NCI-H2081 treated with DMSO at 0.1 percent for 48 hours (cell line): ENCODE measurements around the gene NR4A2.
"Not testable (repeated sequence)": the region's sequence is repeated elsewhere in the genome, so short reads cannot be mapped to it uniquely, and the experiment has no call there.

Experiments used
- DNase-seq: peaks from one replicate; lab custom pipeline; 2025; lab: John Stamatoyannopoulos, UW

NR4A2 gene

DNA sequence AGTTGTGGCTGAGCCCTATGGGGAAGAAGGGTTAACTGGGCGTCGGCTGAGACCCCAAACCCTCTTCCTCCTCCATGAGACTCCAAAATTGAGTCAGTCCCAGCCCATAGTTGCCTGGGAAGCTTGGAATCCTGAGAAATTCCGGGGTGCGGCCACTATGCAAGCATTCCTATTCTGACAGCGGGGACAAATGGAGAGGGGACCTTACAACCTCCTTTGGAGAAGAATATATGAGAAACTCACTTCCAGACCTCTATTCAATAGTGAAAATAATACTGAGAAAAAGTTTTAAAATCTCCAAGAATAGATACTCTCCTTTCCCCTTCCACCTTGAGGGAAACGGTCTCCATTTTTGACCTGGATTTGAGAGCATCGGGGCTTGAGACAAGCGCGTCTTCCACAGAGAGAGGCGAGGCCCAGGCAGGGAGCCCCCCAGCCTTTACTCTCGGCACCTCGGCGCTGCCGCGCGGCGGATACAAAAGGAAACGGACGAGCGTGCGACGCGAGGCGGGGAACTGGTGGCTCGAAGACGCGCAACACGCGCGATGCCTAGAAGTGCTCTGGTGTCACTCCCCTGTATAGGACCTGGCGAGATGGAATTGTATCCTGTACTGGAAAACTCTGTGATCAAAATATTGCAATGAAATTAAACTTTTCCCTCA is 11.1 kb downstream of the NR4A2 start:
- no peak for DNase-seq

DNA sequence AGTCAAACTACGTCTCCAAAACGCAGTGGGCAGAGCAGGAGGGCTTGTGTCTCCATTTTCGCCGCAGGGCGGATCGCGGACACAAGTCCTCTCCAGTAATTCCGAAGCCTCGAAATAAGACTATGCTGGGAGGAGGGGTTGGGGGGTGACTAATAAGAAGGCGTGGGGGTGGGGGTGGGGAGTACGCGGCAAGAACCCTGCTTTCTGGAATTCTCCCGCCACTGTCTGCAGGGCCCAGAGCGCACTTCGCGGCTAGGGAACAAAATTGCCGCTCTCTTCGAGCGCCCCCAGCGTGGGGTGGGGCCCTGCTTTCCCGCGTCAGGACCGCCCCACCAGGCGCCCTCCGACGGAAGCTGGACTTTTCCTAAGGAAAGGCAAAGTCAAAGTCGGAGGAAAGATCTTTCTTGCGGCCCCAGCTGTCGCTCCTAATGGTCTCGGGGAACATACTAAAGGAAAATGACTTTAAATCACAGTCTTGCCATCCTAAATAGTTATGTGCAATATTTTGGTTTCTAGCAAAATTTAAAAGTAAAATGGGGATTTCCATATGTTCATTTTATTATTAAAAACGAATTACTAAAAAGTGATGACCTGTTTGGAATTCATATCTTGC is 11.9 kb downstream of the NR4A2 start:
- DNase-seq = no peak

DNA sequence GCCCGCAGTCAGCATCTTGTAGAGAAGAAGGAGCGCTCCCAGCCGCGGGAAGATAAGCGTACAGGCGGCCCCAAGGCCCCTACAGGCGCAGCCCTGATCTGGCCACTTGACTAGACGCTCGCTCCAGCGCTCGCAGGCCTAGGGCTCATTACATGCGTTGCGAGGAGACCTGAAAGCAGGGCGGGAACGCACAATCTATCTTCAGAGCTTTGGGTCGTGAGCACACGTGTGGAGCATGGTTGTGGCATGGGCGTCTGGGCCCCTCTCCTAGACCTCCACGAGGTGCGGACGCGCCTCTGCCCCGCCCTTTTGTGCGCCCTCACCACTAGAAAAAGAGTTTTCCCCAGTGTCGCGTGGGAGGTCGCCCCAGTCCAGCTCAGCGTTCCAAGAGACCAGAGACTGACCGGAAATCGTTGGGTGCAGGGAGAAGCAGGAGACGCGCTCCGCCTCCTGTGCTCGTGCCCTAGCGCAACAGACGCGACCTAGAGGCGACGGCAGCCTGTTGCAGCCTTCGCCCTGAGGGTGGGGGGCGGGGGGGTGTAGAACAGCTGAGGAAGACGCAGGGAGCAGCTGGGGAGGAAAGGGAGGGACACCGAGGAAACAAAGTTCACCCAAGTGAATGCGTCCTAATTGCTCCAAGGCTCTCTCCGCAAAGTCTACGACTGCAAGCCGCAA is 12.6 kb downstream of the NR4A2 start:
- no peak for DNase-seq

DNA sequence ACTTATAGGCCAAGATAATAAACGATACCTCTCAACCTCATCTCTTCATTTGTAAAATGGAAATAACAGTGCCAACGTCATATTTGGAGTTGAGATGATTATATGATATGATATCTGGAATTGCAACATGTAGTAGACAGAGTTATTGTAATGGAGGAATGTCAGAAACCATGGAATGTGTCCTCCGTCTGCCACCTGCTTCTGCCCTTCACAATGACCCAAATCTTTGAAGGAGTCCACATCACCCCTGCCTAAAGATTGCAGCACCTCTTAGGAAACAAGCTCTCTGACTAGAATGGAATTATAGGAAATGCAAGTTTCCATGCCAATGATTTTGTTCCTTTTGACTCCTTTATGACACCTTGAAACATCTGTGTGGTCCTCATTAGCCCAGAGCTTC is 14.9 kb downstream of the NR4A2 start:
- DNase-seq = no peak

DNA sequence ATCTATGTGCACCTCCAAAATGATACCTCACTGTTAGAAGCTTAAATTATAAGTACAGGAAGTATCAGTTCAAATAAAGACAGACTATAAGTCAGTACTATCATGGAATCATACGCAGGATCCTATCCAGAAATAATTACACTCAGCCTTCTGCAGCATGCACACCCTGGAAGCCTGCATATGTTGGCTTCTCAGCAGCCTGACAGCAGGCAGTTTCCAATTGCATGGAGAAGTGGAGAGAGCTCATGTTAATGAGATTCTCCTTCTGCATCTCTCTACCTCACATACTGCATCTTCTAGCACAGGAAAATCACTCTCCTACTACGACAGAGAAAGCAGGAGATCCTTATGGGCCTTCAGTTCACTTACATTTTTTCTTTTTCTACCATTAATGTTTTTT is 20.5 kb downstream of the NR4A2 start:
- no peak for DNase-seq

DNA sequence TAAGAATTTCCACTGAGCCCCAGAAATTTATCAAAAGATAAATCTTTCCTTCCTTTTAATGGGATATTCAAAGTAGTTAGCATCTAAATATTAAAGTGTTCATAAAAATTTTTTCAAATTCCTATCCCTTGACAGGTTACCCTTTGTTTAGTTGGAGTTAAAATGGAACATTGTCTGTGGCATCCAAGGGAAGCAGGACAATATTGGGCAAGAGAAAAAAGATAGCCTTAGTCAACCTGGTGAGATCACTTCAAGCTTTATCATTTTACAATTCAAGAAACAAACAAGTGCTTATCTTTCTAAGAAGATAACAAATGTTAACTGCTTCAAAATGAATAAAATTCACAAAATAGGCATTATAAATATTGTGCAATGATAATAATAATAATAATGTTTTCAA is 21.7 kb downstream of the NR4A2 start:
- DNase-seq = no peak

DNA sequence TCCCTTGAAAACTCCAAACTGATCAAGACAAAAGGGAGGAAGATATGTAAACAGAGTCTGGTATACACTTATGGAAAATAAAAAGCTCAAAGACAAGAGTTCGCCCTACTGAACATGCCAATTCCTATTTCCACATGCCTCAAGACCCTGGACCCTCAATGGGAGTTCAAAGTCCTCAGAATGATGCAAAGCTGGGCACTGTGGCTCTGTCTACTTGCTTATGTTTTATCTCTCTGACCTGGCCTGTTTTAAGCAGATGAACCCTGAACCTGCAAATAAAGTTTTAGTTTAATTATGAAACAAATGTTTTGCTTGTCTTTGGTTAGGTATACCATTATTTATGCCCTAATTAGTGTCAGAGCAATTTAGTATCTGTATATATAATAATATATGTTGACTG is 22.6 kb downstream of the NR4A2 start:
- no peak for DNase-seq

DNA sequence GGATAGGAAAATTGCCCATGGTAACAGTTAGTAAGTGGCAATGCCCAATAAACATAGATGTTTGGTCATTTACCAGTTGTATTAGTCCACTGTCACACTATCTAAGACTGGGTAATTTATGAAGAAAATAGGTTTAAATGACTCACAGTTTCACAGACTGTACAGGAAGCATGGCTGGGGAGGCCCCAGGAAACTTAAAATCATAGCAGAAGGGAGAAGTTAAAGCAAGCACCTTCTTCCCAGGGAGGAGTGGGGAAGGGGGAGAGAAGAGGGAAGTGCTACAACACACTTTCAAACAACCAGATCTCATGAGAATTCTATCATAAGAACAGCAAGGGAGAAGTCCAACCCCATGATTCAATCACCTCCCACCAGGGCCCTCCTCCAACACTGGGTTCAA is 23.4 kb downstream of the NR4A2 start:
- DNase-seq = no peak

DNA sequence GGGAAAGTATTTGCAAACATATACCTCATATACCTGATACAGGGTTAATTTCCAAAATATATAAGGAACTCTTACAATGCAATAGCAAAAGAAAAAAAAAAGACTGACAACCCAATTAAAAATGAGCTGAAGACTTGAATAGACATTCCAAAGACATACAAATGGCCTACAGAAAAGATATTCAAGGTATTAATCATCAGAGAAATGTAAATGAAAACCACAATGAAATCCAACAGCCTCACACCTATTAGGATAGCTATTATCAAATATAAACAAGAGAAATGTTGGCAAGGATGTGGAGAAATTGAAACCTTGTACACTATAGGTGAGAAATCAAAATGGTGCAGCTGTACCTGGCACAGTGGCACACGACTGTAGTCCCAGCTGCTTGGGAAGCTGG is 25.7 kb downstream of the NR4A2 start:
- DNase-seq = no peak

DNA sequence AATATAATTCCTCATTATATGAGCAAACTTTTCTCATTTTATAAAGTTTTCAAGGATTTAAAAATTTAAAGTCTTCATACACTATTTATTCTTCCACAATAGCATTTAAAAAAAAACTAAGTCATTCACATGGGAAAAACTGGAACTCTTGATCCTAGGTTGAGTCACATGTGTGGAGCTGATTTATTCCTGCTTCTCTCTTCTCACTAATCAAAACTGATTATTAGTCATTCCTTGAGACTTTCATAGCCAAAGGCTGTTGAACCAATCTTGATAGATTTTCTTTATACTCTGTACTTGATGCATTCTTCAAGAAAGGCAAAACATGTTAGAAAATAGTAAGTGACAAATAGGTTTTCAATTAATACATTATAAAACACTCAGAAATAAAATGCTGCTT is 27.4 kb downstream of the NR4A2 start:
- DNase-seq = no peak

DNA sequence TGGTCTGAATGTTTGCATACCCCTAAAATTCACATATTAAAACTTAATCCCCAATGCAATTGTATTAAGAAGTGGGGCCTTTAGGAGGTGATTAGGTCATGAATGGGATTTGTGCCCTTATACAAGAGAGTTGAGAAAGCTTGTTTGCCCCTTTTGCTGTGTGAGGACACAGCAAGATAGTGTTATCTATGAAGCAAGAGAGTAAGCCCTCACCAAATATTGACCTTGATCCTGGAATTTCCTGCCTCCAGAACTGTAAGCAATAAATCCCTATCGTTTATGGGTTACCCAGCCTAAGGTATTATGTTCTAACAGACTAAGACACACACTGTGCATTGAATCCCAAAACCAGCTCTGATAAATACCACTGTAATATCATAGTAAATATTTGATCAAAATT is 32.2 kb downstream of the NR4A2 start:
- no peak for DNase-seq

DNA sequence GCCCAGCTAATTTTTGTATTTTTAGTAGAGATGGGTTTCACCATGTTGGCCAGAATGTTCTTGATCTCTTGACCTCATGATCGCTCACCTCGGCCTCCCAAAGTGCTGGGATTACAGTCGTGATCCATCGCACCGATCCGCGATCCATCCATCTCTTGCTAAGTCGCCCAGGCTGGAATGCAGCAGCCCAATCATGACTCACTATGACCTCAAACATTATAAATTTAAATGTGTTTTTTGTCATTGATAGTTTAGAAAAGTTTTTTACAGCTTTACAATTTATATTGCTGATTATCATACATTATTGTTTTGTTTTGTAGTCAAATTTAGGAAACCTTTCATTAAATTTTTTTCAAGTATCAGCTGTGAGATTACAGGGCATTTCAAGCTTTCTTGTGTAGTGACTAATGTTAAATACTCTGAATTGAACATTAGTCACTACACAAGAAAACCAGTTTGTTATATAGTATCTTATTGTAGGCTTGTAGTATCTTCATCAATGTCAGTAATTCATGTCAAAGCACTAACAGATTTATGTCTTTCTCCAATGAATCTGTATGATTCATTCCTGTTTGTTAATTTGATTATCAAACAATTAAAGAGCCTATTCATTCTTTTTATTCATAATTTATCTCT is 37.5 kb downstream of the NR4A2 start:
- DNase-seq = no peak

DNA sequence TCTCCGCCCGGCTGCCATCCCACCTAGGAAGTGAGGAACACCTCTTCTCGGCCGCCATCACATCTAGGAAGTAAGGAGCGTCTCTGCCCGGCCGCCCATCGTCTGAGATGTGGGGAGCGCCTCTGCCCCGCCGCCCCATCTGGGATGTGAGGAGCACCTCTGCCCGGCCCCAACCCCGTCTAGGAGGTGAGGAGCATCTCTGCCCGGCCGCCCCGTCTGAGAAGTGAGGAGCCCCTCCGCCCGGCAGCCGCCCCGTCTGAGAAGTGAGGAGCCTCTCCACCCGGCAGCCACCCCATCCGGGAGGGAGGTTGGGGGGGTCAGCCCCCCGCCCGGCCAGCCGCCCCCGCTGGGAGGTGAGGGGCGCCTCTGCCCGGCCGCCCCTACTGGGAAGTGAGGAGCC is 39.1 kb downstream of the NR4A2 start:
- not testable (repeated sequence) for DNase-seq

DNA sequence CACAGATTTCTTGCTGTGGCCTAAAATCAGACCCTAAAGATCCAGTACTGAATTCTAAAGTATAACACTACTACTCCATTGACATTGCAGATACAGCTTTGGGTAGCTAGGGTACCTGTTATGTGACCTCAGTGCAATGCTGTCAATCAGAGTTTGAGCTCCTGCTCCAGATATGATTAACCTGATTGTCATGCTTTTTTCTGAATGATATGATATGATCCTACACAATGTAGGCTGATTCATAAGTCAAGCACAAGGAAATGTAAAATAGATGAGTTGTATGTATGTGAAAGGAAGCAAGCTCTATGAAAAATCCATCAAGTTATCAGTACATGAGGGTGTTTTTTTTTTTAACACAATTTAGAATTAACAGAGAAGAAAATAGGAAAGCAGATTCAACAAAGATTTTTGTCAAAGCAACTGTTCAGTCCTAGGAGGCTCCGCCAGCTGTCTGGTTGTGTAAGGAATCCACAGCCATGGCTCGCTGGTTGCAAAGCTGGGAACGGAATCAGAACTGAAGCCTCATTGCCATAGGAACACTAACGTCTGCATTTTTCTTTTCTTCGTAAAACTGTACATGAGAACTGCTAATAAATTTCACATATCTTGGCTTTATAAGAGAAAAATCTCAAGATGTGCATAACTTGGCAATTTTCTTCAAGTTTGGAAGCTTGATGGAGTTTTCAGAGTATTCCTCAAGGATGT is 52.9 kb downstream of the NR4A2 start:
- no peak for DNase-seq
